HG03565 (cell line): Measurements from ENCODE around the gene SLC43A1.
A peak's percentile ranks its signal among the peaks of the same experiment; 100 is the strongest.

Source experiments
- ATAC-seq: cut with Tn5 transposase; IDR thresholded peaks from one replicate; pipeline ENCODE4 v1.9.1; 2021; ENCODE audit warnings: mild to moderate bottlenecking, moderate library complexity; ENCODE audit not compliant: unreplicated experiment

The SLC43A1 gene

DNA sequence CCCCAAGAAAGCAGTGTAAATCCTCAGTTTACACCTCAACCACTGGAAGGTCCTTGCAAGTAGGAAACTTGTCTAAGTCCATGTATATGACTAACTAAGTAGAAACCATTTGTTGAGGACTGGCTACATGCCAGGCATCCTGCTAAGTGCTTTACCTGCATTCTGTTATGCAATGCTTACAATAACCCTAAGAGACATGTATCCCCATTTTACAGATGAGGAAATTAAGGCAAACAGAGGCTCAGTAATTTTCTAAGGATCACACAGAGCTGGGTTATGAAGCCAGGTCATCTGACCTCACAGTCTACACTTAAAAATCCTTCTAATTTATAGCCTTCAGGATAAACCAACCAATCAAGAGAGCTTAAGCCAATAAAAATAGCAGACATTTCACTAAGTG lies 13.5 kb upstream of the SLC43A1 start:
- ATAC-seq, result no peak

DNA sequence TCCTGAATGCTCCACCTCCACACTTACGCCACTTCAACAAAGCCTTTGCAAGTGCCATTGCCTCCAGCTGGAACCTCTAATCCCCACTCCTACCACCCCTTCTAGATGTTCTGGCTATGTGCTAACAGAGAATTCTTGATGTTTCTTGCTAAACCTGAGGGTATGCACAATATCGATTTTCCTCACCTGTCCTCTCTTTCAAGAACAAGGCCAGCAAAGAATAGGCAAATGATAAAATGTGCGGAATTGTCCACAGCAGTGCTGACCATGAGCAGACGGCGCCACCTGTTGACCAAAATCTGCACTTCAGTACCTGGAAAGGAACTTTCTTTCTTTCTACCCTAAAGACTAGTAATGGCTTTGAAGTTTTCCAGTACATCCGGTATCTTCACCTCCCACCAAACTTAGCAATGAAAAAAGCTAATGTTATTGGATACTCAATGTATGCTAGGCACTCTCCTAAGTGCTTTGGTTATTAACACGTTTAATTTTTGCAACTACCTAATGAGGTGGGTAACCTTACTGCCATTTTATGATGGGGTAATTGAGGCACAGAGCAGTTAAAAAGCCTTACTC lies 11.6 kb upstream of the SLC43A1 start:
- ATAC-seq, result no peak

DNA sequence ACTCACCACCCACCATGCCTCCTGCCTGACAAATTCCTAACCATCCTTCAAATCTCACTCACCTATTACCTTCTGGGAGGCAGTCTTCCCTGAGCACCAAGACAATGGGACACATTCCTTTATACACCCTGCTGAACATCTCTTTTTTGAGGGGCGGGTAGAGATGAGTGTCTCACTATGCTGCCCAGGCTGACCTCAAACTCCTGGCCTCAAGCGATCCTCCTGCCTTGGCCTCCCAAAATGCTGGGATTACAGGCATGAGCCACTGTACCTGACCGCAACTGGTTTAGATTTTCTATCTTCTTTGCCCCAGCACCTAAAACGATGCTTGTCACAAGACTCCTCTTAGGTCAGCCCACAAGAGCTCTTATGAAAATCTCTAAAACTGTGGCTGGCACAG lies 7.9 kb upstream of the SLC43A1 start:
- ATAC-seq, result no peak

DNA sequence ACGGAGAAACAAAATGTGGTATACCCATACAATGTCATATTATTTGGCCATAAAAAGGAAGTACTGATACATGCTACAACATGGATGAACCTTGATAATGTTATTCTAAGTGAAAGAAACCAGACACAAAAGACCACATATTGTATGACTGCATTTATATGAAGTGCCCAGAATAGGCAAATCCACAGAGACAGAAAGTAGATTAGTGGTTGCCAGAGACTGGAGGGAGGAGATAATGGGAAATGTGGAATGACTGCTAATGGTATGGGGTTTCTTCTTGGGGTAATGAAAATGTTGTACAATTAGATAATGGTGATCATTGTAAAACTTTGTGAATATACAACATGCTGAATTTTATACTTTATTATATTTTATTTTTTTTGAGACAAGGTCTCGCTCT lies 5.6 kb upstream of the SLC43A1 start:
- no peak for ATAC-seq

DNA sequence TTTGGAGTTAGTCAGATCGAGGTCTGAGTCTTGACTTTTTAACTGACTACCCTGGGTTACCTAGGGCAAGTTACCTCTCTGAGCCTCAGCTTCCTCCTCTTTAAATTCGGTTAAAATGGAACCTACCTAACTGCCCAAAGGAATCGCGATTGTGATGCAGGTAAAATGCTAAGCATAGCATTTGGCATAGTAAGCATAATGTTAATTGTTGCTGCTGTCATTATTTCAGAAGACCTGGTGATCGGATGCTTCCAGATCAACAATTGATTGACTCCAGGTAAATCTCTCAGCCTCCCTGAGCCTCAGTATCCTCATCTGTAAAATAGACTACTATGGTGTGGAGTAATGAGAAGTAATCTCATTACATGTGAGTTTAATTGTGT lies 550 bp upstream of the SLC43A1 start:
- ATAC-seq, result no peak

DNA sequence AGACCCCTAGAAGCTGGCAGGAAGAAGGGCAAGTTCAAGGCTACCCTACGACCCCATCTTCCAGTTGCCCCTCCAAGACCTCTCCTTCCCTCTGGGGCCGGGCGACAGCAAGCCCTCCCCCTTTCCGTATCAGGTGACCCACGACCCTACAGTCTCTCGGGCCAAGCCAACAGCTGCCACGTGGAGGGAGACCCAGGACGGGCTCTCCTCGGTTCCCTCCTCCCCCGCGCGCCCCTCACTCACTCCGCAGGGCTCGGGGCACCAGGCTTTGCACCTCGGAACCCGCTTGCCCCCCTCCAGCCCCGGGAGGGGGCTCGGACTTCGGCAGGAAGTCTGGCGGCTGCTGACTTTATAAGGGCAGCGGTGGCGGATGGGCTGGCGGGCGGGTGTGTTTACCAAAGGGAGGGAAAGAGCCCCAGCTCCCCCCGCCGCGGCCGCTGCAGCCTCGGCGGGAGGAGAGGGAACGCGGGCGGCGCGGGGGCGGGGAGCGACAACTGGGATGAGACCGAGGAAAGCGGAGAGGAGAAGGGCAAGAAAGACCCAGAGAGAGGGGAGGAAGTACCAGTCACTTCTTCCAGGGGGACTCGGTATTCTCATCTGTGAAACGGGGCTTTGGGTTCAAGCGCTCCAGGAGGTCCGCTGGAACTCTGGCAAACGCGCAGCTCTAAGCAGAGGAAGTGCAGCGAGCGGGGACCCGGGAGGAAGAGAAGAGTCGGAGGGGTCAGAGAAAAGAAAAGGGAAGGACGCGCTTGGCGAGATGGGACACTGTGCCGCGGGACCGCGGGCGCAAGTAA lies 767 bp downstream of the SLC43A1 start:
- no peak for ATAC-seq

DNA sequence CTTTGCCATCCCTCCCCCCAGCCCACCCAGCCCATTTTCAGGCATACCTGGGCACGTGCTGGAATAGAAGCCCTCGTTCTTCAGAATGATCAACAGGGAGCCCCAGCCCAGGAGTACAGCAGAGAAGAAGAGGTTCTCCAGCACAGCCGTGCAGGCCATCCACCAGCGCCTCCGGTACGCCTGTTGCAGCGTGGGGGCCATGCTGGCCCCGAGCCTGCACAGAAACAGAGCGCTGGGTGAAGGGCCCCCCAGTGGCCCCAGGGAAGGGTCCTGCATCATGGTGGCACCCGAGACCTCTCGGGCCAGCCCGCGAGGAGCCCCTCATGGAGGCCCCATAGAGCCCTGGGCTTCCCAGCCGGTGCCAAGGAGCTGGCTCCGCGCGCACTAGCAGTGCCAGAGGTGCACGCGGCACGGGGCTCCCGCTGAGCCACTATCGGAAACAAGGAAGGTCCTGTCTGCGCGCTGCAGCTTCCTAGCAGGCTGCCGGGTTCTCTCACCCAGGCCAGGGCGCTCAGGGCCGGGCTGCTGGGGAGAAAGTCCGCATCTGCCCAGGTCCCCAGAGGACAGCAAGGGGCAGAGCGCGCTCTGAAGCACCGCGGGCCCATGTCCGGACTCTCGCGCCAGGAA lies 1.5 kb downstream of the SLC43A1 start:
- ATAC-seq, result no peak

DNA sequence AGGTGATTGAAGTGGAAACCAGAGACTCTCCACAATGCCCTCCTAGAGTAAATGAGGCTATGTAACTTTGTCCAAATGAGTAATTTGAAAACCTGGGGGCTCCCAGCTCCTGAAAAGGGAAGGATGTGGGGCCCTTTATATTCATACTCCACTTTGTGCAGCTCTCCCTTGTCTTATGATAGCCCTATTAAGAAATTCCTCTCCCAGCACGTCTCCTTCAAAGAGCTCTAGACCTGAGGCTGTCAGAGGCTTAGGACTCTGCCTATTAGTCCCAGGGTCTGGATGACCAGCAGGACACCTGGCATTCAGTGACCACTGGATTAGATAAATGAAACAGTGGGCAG lies 2.1 kb downstream of the SLC43A1 start:
- no peak for ATAC-seq

DNA sequence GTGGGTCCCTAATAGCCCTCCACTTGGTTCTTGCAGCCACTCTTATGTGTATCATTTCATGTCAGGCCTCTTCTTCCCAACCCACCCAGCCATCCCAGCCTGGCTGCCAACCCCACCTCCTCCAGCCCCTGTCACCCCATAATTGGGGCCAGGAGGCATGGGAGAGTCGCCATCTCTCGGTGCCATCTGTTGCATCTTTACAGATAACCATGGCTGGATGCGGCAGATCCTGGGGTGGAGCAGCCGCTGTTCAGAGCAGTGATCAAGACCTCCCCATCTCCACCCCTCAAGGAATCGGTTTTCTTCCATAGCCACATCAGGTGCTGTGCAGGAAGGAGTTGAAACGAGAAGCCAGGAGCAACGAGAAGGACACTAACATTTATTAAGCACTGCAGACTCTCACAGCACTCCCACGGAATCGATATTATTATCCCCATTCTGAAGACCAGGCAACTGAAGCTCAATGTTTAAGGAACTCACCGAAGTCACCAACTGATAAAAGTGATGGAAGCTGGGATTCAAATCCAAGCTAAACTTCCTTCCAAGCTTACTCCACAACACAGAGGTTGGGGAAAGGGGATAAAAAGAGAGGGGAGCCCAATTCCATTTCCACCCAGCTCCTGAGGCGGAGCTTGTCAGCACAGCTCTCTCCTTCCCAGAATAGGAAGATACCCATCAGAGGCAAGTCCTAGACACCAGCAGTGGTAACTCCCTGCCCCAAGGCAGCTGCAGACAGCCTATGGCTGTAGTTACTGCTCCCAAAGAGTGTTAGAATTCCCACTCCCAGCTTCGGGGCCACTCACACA lies 2.7 kb downstream of the SLC43A1 start:
- no peak for ATAC-seq

DNA sequence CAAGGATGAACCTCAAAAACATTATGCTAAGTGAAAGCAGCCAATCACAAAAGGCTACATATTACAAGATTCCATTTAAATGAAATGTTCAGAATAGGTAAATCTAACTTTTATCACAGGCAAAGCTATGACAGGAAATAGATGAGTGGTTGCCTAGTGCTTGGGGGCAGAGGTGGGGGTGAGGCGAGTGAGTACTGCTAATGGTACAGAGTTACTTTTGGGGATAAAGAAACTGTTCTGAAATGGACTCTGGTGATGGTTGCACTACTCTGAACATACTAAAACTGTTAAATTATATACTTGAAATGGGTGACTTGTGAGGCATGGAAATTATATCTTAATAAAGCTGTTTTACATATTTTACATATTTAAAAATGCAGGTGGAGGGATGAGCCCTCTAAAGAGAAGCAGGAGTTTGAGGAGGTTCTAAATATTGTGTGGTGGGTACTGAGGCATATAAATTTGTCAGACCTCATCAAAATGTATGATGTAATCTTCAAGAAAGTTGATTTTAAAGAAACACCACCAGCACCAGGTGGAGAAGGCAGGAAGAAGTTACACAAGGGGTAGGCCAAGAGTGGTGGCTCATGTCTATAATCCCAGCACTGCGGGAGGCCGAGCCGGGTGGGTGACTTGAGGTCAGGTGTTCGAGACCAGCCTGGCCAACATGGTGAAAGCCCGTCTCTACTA lies 3.6 kb downstream of the SLC43A1 start:
- no peak for ATAC-seq

DNA sequence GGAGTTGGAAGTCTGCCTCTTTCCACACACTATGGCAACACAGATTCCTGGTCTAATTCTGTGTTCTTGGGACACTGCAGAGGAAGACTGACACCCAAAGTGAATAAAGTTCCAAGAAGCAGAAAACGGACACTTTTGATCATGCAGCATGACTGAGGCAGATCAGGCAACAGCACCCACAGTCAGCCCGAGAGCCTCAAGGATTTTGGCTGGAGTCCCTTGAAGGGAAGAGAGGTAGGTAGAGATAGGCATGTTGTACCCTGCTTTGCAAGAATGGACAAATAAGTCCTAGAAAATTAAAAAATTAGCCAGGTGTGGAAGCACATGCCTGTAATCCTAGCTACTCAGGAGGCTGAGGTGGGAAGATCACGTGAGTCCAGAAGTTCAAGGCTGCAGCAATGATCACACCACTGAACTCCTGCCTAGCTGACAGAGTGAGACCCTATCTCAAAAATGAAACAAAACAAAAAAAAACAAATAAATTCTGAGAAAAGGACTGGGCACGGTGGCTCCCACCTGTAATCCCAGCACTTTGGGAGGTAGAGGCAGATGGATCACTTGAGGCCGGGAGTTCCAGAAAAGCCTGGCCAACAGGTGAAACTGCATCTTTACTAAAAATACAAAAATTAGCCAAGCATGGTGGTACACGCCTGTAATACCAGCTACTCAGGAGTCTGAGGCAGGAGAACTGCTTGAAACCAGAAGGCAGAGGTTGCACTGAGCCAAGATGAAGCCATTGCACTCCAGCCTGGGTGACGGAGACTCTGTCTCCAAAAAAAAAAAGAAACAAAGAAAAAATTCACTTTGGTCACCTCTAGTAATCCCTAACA lies 6.9 kb downstream of the SLC43A1 start:
- ATAC-seq, result no peak

DNA sequence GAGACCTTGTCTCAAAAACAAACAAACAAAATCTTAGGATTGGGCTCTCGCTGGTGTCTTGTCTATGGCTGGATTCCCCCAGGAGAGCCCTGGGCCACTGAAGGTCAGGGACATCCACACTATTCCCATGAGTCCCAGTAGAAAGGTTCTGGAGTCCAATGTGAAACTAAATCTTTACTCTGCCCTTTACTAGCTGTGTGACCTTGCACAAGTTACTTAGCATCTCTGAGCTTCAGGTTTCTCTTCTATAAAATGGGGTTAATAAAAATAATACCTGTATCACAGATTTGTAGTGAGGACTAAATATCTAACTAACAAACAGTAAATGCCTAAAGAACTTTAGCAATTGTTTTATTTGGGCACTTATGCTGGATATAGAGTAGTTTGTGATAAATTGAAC lies 9.0 kb downstream of the SLC43A1 start:
- ATAC-seq, result no peak

DNA sequence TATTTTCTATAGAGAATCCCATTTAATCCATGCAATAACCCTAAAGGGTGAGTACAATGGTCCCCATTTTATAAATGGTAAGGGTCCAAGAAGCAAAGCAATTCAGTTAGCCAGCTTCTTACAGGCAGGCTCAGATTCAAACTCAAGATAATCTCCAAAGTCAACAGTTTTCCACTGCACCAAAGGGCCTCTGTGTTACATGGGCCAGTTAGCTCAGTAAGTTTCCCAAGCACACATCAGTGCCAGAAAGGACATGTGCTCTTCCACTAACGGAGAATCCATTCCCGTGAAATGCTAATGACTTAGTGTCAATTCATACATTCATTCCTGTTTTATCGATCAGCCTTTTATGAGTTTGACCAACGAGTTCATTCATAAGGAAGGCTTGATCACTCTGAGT lies 11.0 kb downstream of the SLC43A1 start:
- ATAC-seq, result no peak

DNA sequence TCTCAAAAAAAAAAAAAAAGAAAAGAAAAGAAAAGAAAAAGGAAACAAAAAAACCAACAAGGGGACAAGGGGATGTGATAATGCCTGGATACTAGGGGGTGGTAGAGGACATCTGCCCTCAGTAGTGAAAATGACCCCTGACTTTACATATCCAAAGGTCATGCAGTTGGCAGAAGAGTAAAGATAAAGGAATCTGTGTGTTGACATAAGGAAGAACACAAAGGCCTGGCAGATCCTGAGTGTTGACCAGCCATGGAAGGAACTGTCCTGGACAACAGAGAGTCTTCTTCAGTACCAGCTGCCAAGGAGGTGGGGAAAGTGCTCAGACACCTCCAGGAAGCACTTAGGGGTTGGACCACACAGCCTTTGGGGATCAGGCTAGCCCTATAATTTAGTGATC lies 12.6 kb downstream of the SLC43A1 start:
- no peak for ATAC-seq

DNA sequence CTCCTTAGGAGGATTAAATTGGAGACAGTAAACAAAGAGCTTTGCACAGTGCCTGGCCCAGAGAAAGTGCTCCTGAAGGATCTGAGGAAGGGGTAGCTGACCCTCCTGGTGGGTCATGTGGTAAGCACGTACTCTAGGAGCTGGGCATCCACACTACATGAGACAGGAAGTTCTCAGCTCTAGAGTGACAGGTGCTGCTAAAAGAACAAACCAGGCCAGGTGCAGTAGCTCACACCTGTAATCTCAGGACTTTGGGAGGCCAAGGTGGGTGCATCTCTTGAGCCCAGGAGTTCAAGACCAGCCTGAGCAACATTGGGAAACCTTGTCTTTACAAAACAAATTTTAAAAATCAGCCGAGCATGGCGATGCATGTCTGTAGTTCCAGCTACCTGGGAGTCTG lies 13.1 kb downstream of the SLC43A1 start:
- no peak for ATAC-seq

DNA sequence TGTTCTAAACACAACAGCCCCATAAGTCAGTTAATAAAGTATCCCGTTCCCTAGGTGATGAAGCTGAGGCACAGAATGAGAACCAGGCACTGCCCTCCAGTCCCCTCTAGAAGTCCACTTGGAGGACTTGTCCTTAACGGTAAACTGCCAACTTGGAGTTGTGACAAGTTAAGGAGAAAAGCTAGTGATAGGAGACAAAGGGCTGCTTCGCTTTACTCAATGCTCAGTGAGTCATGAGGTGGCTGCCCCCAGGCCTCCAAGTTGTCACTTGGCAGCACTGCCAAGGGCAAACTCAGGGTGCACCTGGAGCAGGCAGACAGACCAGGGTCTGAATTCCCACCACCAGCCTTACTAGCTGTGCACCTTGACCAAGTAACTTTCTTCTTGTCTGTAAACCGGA lies 13.5 kb downstream of the SLC43A1 start:
- no peak for ATAC-seq

DNA sequence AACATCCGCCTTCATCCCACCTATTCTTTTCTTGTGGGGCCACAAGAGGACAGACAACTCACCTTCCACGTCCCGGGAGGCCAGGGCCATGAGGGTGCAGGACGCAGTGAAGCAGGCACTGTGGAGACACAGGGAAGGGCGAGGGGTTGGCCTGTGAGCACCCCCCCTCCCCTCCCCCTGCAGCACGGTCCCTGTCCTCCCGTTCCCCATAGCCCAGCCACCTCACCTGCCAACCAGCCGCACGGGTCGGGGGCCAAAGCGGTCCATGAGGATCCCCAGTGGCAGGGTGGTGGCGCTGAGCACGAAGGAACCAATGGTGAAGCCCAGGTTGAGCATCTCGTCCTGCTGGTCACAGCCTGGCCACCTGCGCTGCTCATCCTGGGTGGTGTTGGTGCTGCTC lies 14.6 kb downstream of the SLC43A1 start:
- no peak for ATAC-seq

DNA sequence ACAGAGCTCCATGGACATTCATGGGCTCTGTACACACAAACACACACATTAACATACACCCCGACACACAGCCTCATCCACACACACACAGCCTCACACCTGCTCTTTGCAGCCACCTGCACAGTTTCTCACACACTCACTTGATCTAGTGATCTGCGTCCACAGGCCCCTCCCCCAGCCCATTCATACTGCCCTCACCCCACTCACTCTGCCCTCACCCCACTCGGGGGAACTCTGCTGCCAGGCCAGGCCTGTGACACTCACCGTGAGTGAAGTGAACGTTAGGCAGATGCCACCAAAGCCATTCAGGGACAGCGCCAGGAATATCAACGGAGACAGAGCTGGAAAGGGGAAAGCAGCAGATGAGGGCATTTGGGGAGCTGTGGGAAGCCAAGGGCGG lies 15.0 kb downstream of the SLC43A1 start:
- no peak for ATAC-seq

DNA sequence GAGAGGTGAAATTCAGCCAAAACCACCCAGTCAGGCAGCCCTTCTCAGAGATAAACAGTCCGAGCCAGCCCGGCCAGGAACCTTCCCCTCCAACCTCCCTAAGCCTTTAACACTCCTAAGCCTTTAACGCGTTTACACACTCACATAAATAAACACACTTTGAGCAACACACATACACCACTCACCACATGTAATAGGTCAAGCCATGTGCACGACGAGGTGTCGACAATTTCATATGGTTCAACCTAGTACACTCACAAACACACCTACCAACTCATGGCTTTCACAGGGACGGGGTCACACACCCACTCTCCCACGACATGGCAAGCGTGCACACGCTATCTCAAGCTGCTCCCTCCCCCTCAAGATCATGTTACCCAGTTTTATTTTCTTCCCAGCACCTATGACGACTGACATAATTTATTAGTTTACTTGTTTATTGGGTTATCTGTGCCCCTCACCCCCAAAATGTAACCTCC lies 15.5 kb downstream of the SLC43A1 start:
- no peak for ATAC-seq

DNA sequence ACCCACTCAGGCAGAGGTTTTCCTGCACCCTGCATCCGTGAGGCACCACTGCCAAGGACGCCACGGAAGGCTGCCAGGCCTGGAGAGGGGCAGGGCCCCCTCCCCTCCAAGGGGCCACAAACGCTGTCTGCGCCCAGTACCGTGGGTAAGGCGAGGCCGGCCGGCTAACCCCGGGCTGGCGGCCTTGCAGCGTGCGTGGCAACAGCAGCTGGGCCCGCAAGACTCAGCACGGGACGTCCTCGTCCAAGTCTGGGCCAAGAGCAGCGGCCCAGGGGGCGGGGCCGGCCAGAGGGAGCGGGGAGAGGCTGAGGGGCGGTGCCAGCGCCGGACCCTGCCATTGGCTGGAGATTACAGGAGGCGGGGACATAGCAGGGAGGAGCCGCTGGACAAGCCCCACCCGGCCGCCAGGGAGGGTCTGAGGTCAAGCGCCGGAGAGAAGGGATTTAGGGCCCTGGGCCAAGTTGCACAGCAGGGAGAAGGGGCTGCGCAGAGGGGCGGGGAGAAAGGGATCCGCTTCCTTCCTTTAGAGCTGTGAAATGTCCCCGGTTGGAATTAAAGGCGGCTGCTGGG lies 16.0 kb downstream of the SLC43A1 start:
- ATAC-seq, result peak; percentile 95
